Sigmoid colon (tissue), 7 donors: ENCODE data around the gene UNC5CL. TPM values are rescaled to one million over a fixed set of nuclear protein-coding genes. Genes with fewer than 3 reads are reported as not detected.

Experiments
- DNase-seq: peaks from one replicate; pipeline ENCODE4 v3.0.0-alpha.2; 2019
- H3K27ac ChIP-seq, 4 donors: fragments of 200-600 bp; sonication (generic); one replicate each; pipeline ENCODE4 v1.5.1; 2016 to 2019; ENCODE audit warnings: mild to moderate bottlenecking in 1 of 4
- H3K27me3 ChIP-seq, 3 donors: fragments of 200-600 bp; sonication (generic); one replicate each; pipeline ENCODE4 v1.5.1; 2019; ENCODE audit warnings: mild to moderate bottlenecking in 1 of 3
- H3K36me3 ChIP-seq, 4 donors: fragments of 200-600 bp; sonication (generic); one replicate each; pipeline ENCODE4 v1.5.1; 2016 to 2019
- H3K4me1 ChIP-seq, 4 donors: fragments of 200-600 bp; sonication (generic); one replicate each; pipeline ENCODE4 v1.5.1; 2017 to 2019
- H3K4me3 ChIP-seq, 4 donors: fragments of 200-600 bp; sonication (generic); one replicate each; pipeline ENCODE4 v1.5.1; 2017 to 2019; ENCODE audit warnings: mild to moderate bottlenecking in 2 of 4, moderate library complexity in 1 of 4
- H3K9me3 ChIP-seq, 4 donors: fragments of 200-600 bp in 3 of 4; sonication (generic) in 3 of 4; one replicate each; pipeline versions ENCODE4 v1.5.1 to v1.6.1; 2013 to 2019
- CTCF ChIP-seq, 4 experiments: fragments of 450-650 bp in 3 of 4; fragments of 200-600 bp in 1 of 4; IDR thresholded peaks; one replicate each; pipeline ENCODE4 v1.5.1; 2016 to 2019; ENCODE audit warnings: antibody characterized with exemption in 4 of 4, mild to moderate bottlenecking in 3 of 4, moderate library complexity in 2 of 4
- EP300 ChIP-seq, 4 donors: sonication (generic); formaldehyde crosslinking; IDR thresholded peaks; one replicate each; pipeline ENCODE4 v1.6.1; 2017; ENCODE audit warnings: antibody characterized with exemption in 4 of 4
- POLR2A ChIP-seq, 2 donors: fragments of 450-650 bp; IDR thresholded peaks; one replicate each; pipeline ENCODE4 v1.6.1; 2016; ENCODE audit warnings: antibody characterized with exemption in 2 of 2, mild to moderate bottlenecking in 2 of 2, moderate library complexity in 2 of 2
- POLR2AphosphoS5 ChIP-seq, 4 donors: sonication (generic); formaldehyde crosslinking; IDR thresholded peaks; one replicate each; pipeline ENCODE4 v1.6.1; 2017; ENCODE audit warnings: antibody characterized with exemption in 4 of 4
- WGBS, 2 donors: extraction: QIAGEN DNeasy Blood & Tissue Kit; methylation state at CpG; one replicate each; pipeline ENCODE4 v1.1.7; 2013; 5-methylcytosine and 5-hydroxymethylcytosine counted together
- intact Hi-C: fragments of 100-400 bp; cut with DNase I; formaldehyde crosslinking; loops from one replicate; pipeline ENCODE4 v1.15.1; 2023
- polyA plus RNA-seq, 3 donors: library from polyadenylated mRNA; stranded (reverse); fragments of 200-250 nt; gene quantifications; one replicate each; pipeline ENCODE4 v1.2.3, GENCODE V29; 2013
- total RNA-seq, 4 donors: library from RNA; depleted of rRNA; stranded (reverse); fragments of >200 nt; gene quantifications; one replicate each; pipeline ENCODE4 v1.1.0, GENCODE V29; 2016
- donor health status: healthy with polysubstance abuse.
- donor health status: Bipolar disorder and iron deficiency.
- donor health status: healthy.

Gene UNC5CL
- total and polyA plus RNA-seq, 7 donors = 0.36 to 6.0 (median 1.1) TPM

GRCh38 chr6:41074692-41075436 lies 35.8 kb upstream of the UNC5CL start:
- peaks cover 0 to 32% (median 27%) of the 10 kb centered on the region in 4 donors for H3K4me1 ChIP-seq
- H3K27ac ChIP-seq = peak overlapping the region; percentile 96 to 100 (median 99)
- WGBS, 2 donors = 22 to 57% methylated on average over 11 of the region's 11 CpGs
- H3K9me3 ChIP-seq = no peaks in the 10 kb centered on the region
- intact Hi-C loops = loop anchor here (10.0 kb wide), 2 partner anchors 710 to 1960 kb away; partner anchors contain the start of genes PRICKLE4, SAYSD1 and TOMM6
- TF ChIP-seq POLR2AphosphoS5 (IDR thresholded peaks at IDR 0.05) (no peak), POLR2A (IDR thresholded peaks at IDR 0.05) (no peak), CTCF (IDR thresholded peaks at IDR 0.05) (no peak), EP300 (IDR thresholded peaks at IDR 0.05) (no peak)
- H3K27me3 ChIP-seq = no peaks in the 10 kb centered on the region
- no peak for DNase-seq
- H3K4me3 ChIP-seq = peak overlapping the region in 3 of 4 donors; percentile 87 to 96 (median 94)
- H3K36me3 ChIP-seq = peaks cover 0 to 10% (median 4%) of the 10 kb centered on the region in 4 donors

GRCh38 chr6:41073968-41074691 lies 35.1 kb upstream of the UNC5CL start:
- WGBS, 2 donors = 2 to 7% methylated on average over 11 of the region's 11 CpGs
- peaks cover 0 to 32% (median 27%) of the 10 kb centered on the region in 4 donors for H3K4me1 ChIP-seq
- H3K4me3 ChIP-seq = peak overlapping the region; percentile 78 to 96 (median 90)
- no peak for DNase-seq
- no peaks in the 10 kb centered on the region for H3K27me3 ChIP-seq
- peaks cover 0 to 8% (median 0%) of the 10 kb centered on the region in 4 donors for H3K36me3 ChIP-seq
- TF ChIP-seq CTCF (IDR thresholded peaks at IDR 0.05) (no peak), EP300 (IDR thresholded peaks at IDR 0.05) (no peak), POLR2AphosphoS5 (IDR thresholded peaks at IDR 0.05) (no peak), POLR2A (IDR thresholded peaks at IDR 0.05) (no peak)
- H3K27ac ChIP-seq = peak overlapping the region; percentile 96 to 100 (median 99)
- no peaks in the 10 kb centered on the region for H3K9me3 ChIP-seq
- intact Hi-C loops = loop anchor here (10.0 kb wide), 2 partner anchors 711 to 1959 kb away; partner anchors contain the start of genes PRICKLE4, SAYSD1 and TOMM6

- H3K9me3 ChIP-seq = no peaks in the 10 kb centered on the region
- no peak for TF ChIP-seq EP300 (IDR thresholded peaks at IDR 0.05)
- peak; percentile 42 to 70 for TF ChIP-seq POLR2A (IDR thresholded peaks at IDR 0.05)
- TF ChIP-seq POLR2AphosphoS5 (IDR thresholded peaks at IDR 0.05) = peak; percentile 74 to 92 (median 84)
- TF ChIP-seq CTCF (IDR thresholded peaks at IDR 0.05) = peak in 2 of 4 experiments; percentile 7 to 39
- intact Hi-C loops = loop anchor here (10.0 kb wide), 2 partner anchors 711 to 1959 kb away; partner anchors contain the start of genes PRICKLE4, SAYSD1 and TOMM6
- peaks cover 0 to 32% (median 27%) of the 10 kb centered on the region in 4 donors for H3K4me1 ChIP-seq
- H3K27ac ChIP-seq = peak overlapping the region; percentile 96 to 100 (median 99)
- peak overlapping the region; percentile 78 to 96 (median 90) for H3K4me3 ChIP-seq
- peaks cover 0 to 12% (median 2%) of the 10 kb centered on the region in 4 donors for H3K36me3 ChIP-seq
- peak; percentile 92 for DNase-seq
- H3K27me3 ChIP-seq = no peaks in the 10 kb centered on the region
- 0 to 1% methylated on average over 74 of the region's 74 CpGs for WGBS, 2 donors
Observed at GRCh38 chr6:41073203-41073967, 34.4 kb upstream of the UNC5CL start.

GRCh38 chr6:41072836-41073202 lies 33.8 kb upstream of the UNC5CL start, which contains the start of gene NFYA:
NFYA (plus strand) TSS chr6:41072974; CDS start chr6:41079090, 6,116 bp downstream.
- intact Hi-C loops = loop anchor here (10.0 kb wide), 2 partner anchors 712 to 1958 kb away; partner anchors contain the start of genes PRICKLE4, SAYSD1 and TOMM6
- H3K4me3 ChIP-seq = peak within 1 kb of the TSS; percentile 78 to 96 (median 90)
- H3K36me3 ChIP-seq = peaks cover 0 to 18% (median 3%) of the 10 kb centered on the region in 4 donors
- H3K27me3 ChIP-seq = no peaks in the 10 kb centered on the region
- WGBS, 2 donors = 0 to 1% methylated on average over 37 of the region's 37 CpGs
- no peak for DNase-seq
- peaks cover 0 to 32% (median 27%) of the 10 kb centered on the region in 4 donors for H3K4me1 ChIP-seq
- peak; percentile 69 to 84 (median 76) for TF ChIP-seq POLR2AphosphoS5 (IDR thresholded peaks at IDR 0.05)
- TF ChIP-seq EP300 (IDR thresholded peaks at IDR 0.05) = no peak
- no peak for TF ChIP-seq CTCF (IDR thresholded peaks at IDR 0.05)
- TF ChIP-seq POLR2A (IDR thresholded peaks at IDR 0.05) = peak in 1 of 2 donors; percentile 45
- H3K27ac ChIP-seq = peak within 1 kb of the TSS; percentile 96 to 100 (median 99)
- no peaks in the 10 kb centered on the region for H3K9me3 ChIP-seq
